Forelimb muscle (tissue), 1 donor: ENCODE measurements around the gene NFATC1. TPM values are rescaled to one million over a fixed set of nuclear protein-coding genes. Genes with fewer than 3 reads are reported as not detected.
"Not testable (repeated sequence)": the region's sequence is repeated elsewhere in the genome, so short reads cannot be mapped to it uniquely, and the experiment has no call there.

Experiments
- DNase-seq: peaks from one replicate; pipeline ENCODE4 v3.0.0-alpha.2; 2013; ENCODE audit warnings: low read depth
- polyA plus RNA-seq: library from polyadenylated mRNA; unstranded; fragments of 120-200 nt; gene quantifications from one replicate; pipeline ENCODE4 v1.2.1, GENCODE V29; 2013; ENCODE audit not compliant: insufficient read length

Gene NFATC1
- polyA plus RNA-seq, 1 donor, result 10.2 TPM

- DNase-seq, result no peak
Observed at GRCh38 chr18:79488311-79489050, 92.8 kb downstream of the NFATC1 start.

GRCh38 chr18:79489051-79489898 is 93.5 kb downstream of the NFATC1 start:
- DNase-seq, result no peak

- no peak for DNase-seq
Observed at GRCh38 chr18:79489899-79490625, 94.3 kb downstream of the NFATC1 start.

GRCh38 chr18:79490626-79491041 is 94.9 kb downstream of the NFATC1 start:
- DNase-seq, result no peak

- DNase-seq, result no peak
Observed at GRCh38 chr18:79491081-79491551, 95.4 kb downstream of the NFATC1 start.

- no peak for DNase-seq
Observed at GRCh38 chr18:79493211-79493800, 97.6 kb downstream of the NFATC1 start.

- DNase-seq, result no peak
Observed at GRCh38 chr18:79493801-79494211, 98.1 kb downstream of the NFATC1 start.

- DNase-seq, result no peak
Observed at GRCh38 chr18:79494936-79495335, 99.2 kb downstream of the NFATC1 start.

- no peak for DNase-seq
Observed at GRCh38 chr18:79495591-79496071, 99.9 kb downstream of the NFATC1 start.

- DNase-seq, result no peak
Observed at GRCh38 chr18:79496237-79496977, 100.7 kb downstream of the NFATC1 start.

GRCh38 chr18:79496978-79497637 is 101.4 kb downstream of the NFATC1 start:
- DNase-seq, result no peak

- DNase-seq, result no peak
Observed at GRCh38 chr18:79497638-79498081, 101.9 kb downstream of the NFATC1 start.

- DNase-seq, result no peak
Observed at GRCh38 chr18:79498662-79499061, 102.9 kb downstream of the NFATC1 start.

- DNase-seq, result no peak
Observed at GRCh38 chr18:79501006-79501405, 105.3 kb downstream of the NFATC1 start.

- DNase-seq, result no peak
Observed at GRCh38 chr18:79502782-79503181, 107.1 kb downstream of the NFATC1 start.

- DNase-seq, result no peak
Observed at GRCh38 chr18:79503406-79503805, 107.7 kb downstream of the NFATC1 start.

GRCh38 chr18:79504034-79504433 is 108.3 kb downstream of the NFATC1 start:
- DNase-seq, result no peak

- not testable (repeated sequence) for DNase-seq
Observed at GRCh38 chr18:79504495-79504894, 108.8 kb downstream of the NFATC1 start.

- DNase-seq, result not testable (repeated sequence)
Observed at GRCh38 chr18:79505465-79505864, 109.7 kb downstream of the NFATC1 start.
